Breast epithelium (tissue), 4 donors: Measurements from ENCODE around the gene CDH4. TPM values are rescaled to one million over a fixed set of nuclear protein-coding genes. Genes with fewer than 3 reads are reported as not detected.

Experiments used
- DNase-seq, 2 donors: peaks; one replicate each; pipeline ENCODE4 v3.0.0-alpha.2; 2019; ENCODE audit warnings: low spot score in 2 of 2
- H3K27ac ChIP-seq, 2 donors: fragments of 200-600 bp; sonication (generic) in 1 of 2; one replicate each; pipeline ENCODE4 v1.5.1; 2016 to 2019; ENCODE audit warnings: mild to moderate bottlenecking in 1 of 2
- H3K27me3 ChIP-seq, 2 donors: fragments of 200-600 bp; sonication (generic) in 1 of 2; one replicate each; pipeline versions ENCODE4 v1.5.1 to v1.6.0; 2017 to 2019; ENCODE audit warnings: control low read depth in 1 of 2, mild to moderate bottlenecking in 1 of 2
- H3K36me3 ChIP-seq: fragments of 200-600 bp; one replicate; pipeline ENCODE4 v1.5.1; 2019
- H3K4me1 ChIP-seq, 2 donors: fragments of 200-600 bp; sonication (generic); one replicate each; pipeline ENCODE4 v1.5.1; 2016 to 2019; ENCODE audit warnings: control low read depth in 1 of 2
- H3K4me3 ChIP-seq, 3 donors: fragments of 200-600 bp; sonication (generic); 1 replicate in 2 of 3; 2 replicates in 1 of 3; pipeline ENCODE4 v1.5.1; 2016 to 2019; ENCODE audit warnings: mild to moderate bottlenecking in 3 of 3, moderate library complexity in 2 of 3
- H3K9me3 ChIP-seq, 2 donors: fragments of 200-600 bp; sonication (generic) in 1 of 2; one replicate each; pipeline ENCODE4 v1.5.1; 2016 to 2019; ENCODE audit warnings: control low read depth in 1 of 2
- CTCF ChIP-seq, 3 donors: fragments of 450-650 bp; IDR thresholded peaks; one replicate each; pipeline ENCODE4 v1.5.1; 2016 to 2017; ENCODE audit warnings: antibody characterized with exemption in 3 of 3, mild to moderate bottlenecking in 3 of 3, moderate library complexity in 3 of 3
- POLR2A ChIP-seq: fragments of 450-650 bp; IDR thresholded peaks from one replicate; pipeline ENCODE4 v1.6.1; 2016; ENCODE audit warnings: antibody characterized with exemption, mild to moderate bottlenecking, moderate library complexity
- POLR2AphosphoS5 ChIP-seq, 3 donors: sonication (generic); formaldehyde crosslinking; IDR thresholded peaks; one replicate each; pipeline ENCODE4 v1.6.1; 2017; ENCODE audit warnings: antibody characterized with exemption in 3 of 3
- intact Hi-C: fragments of 100-400 bp; cut with DNase I; formaldehyde crosslinking; loops from one replicate; pipeline ENCODE4 v1.15.1; 2023; ENCODE audit warnings: low total_unique reads
- total RNA-seq, 3 donors: library from RNA; depleted of rRNA; stranded (reverse); fragments of >200 nt; gene quantifications; one replicate each; pipeline ENCODE4 v1.1.0, GENCODE V29; 2016

The CDH4 gene
- total RNA-seq, 3 donors from 2014 or later, result under 0.01 TPM; not detected in 2

GRCh38 chr20:61868466-61869090 lies 616.5 kb downstream of the CDH4 start:
- DNase-seq, result no peak

GRCh38 chr20:61869750-61870507 lies 617.9 kb downstream of the CDH4 start:
- no peak for TF ChIP-seq POLR2AphosphoS5 (IDR thresholded peaks at IDR 0.05)
- no peak for TF ChIP-seq POLR2A
- no peak for TF ChIP-seq CTCF (IDR thresholded peaks at IDR 0.05)
- no peaks in the 10 kb centered on the region for H3K36me3 ChIP-seq
- H3K4me3 ChIP-seq, result no peak overlapping the region
- peaks cover 0 to 7% of the 10 kb centered on the region in 2 donors for H3K9me3 ChIP-seq
- H3K4me1 ChIP-seq, result no peaks in the 10 kb centered on the region
- no peak overlapping the region for H3K27ac ChIP-seq
- intact Hi-C loops, result loop anchor here (5.0 kb wide), 1 partner anchor 1363 kb away; no protein-coding TSS in a partner anchor
- peaks cover 0 to 23% of the 10 kb centered on the region in 2 donors for H3K27me3 ChIP-seq
- DNase-seq, result no peak

More at GRCh38 chr20:61868466-61869090, 616.5 kb downstream of the CDH4 start:
- no peaks in the 10 kb centered on the region for H3K4me1 ChIP-seq
- H3K4me3 ChIP-seq, result no peak overlapping the region
- no peak overlapping the region for H3K27ac ChIP-seq
- TF ChIP-seq CTCF (IDR thresholded peaks at IDR 0.05) (no peak), POLR2A (no peak), POLR2AphosphoS5 (IDR thresholded peaks at IDR 0.05) (no peak)
- intact Hi-C loops, result no loop called here
- peaks cover 0 to 7% of the 10 kb centered on the region in 2 donors for H3K9me3 ChIP-seq
- no peaks in the 10 kb centered on the region for H3K36me3 ChIP-seq
- peaks cover 0 to 21% of the 10 kb centered on the region in 2 donors for H3K27me3 ChIP-seq

- no peaks in the 10 kb centered on the region for H3K4me1 ChIP-seq
- intact Hi-C loops, result loop anchor here (5.0 kb wide), 1 partner anchor 1364 kb away; no protein-coding TSS in a partner anchor
- no peak for TF ChIP-seq CTCF (IDR thresholded peaks at IDR 0.05)
- TF ChIP-seq POLR2AphosphoS5 (IDR thresholded peaks at IDR 0.05), result no peak
- TF ChIP-seq POLR2A, result no peak
These were observed 619.1 kb downstream of the CDH4 start for GRCh38 chr20:61871160-61871559.

GRCh38 chr20:61871913-61872312 lies 619.9 kb downstream of the CDH4 start:
- H3K4me3 ChIP-seq, result no peak overlapping the region
- peaks cover 0 to 31% of the 10 kb centered on the region in 2 donors for H3K27me3 ChIP-seq
- H3K4me1 ChIP-seq, result no peaks in the 10 kb centered on the region
- no peak for TF ChIP-seq CTCF (IDR thresholded peaks at IDR 0.05)
- H3K27ac ChIP-seq, result no peak overlapping the region
- DNase-seq, result no peak
- peaks cover 0 to 7% of the 10 kb centered on the region in 2 donors for H3K9me3 ChIP-seq
- H3K36me3 ChIP-seq, result no peaks in the 10 kb centered on the region
- intact Hi-C loops, result loop anchor here (5.0 kb wide), 1 partner anchor 1365 kb away; no protein-coding TSS in a partner anchor

More at GRCh38 chr20:61871160-61871559, 619.1 kb downstream of the CDH4 start:
- H3K36me3 ChIP-seq, result no peaks in the 10 kb centered on the region
- peaks cover 0 to 28% of the 10 kb centered on the region in 2 donors for H3K27me3 ChIP-seq
- DNase-seq, result no peak
- H3K9me3 ChIP-seq, result peaks cover 0 to 7% of the 10 kb centered on the region in 2 donors
- H3K4me3 ChIP-seq, result no peak overlapping the region
- no peak overlapping the region for H3K27ac ChIP-seq
